H1 (cell line): ENCODE results near the gene OR52R1. TPM values are rescaled to one million over a fixed set of nuclear protein-coding genes. Genes with fewer than 3 reads are reported as not detected.

Source experiments
- CTCF ChIA-PET: fragments of 300-600 bp; sonication (Branson Sonifier 250); formaldehyde crosslinking; loops from one replicate; lab custom pipeline; 2021; ENCODE audit not compliant: partially characterized antibody; lab: Charles Lee
- POLR2A ChIA-PET: fragments of 300-600 bp; sonication (Branson Sonifier 250); formaldehyde crosslinking; loops from one replicate; lab custom pipeline; 2021; ENCODE audit warnings: inconsistent platforms; ENCODE audit not compliant: partially characterized antibody; lab: Charles Lee
- DNase-seq, 2 experiments: peaks; one replicate each; pipeline versions ENCODE4 v3.0.0 to v3.0.0-alpha.2; 2010 to 2022; ENCODE audit warnings: low spot score in 2 of 2, low read depth in 1 of 2, mixed read lengths in 1 of 2
- FAIRE-seq: peaks from 2 replicates; lab custom pipeline; 2011; peaks lifted over from hg19 to GRCh38; lab: Jason Lieb, UNC
- H2AFZ ChIP-seq: 2 replicates; pipeline ENCODE4 v1.8.1; 2012; ENCODE audit warnings: low read length, inconsistent platforms
- H2AK5ac ChIP-seq: 2 replicates; pipeline ENCODE4 v1.6.1; 2013; ENCODE audit warnings: low read depth, low read length
- H2BK120ac ChIP-seq: replicated peaks from 2 replicates; pipeline ENCODE3; 2013; ENCODE audit warnings: low read depth, low read length, inconsistent platforms
- H2BK12ac ChIP-seq: 2 replicates; pipeline ENCODE4 v1.6.1; 2013; ENCODE audit warnings: low read depth, low read length
- H2BK15ac ChIP-seq: 2 replicates; pipeline ENCODE4 v1.6.1; 2013; ENCODE audit warnings: low read length
- H2BK20ac ChIP-seq: 2 replicates; pipeline ENCODE4 v1.6.1; 2013; ENCODE audit warnings: low read length
- H2BK5ac ChIP-seq: 2 replicates; pipeline ENCODE4 v1.6.1; 2013; ENCODE audit warnings: low read depth, low read length
- H3K14ac ChIP-seq: 2 replicates; pipeline ENCODE4 v1.6.1; 2013; ENCODE audit warnings: inconsistent platforms; ENCODE audit not compliant: insufficient read length
- H3K18ac ChIP-seq: 2 replicates; pipeline ENCODE4 v1.6.1; 2013; ENCODE audit warnings: low read length; ENCODE audit errors: extremely low read depth
- H3K23ac ChIP-seq: 2 replicates; pipeline ENCODE4 v1.6.1; 2013; ENCODE audit warnings: inconsistent platforms; ENCODE audit not compliant: insufficient read length
- H3K23me2 ChIP-seq: 2 replicates; pipeline ENCODE4 v1.6.1; 2013; ENCODE audit warnings: low read depth, low read length
- H3K27ac ChIP-seq: 2 replicates; pipeline ENCODE4 v1.6.1; 2011; ENCODE audit warnings: low read depth, low read length, inconsistent platforms
- H3K27me3 ChIP-seq, 4 experiments: replicated peaks in 1 of 4; 1 replicate in 1 of 4; 2 replicates in 3 of 4; pipeline versions ENCODE4 v1.6.1 to v1.8.1; 2011 to 2013; ENCODE audit warnings: low read length in 3 of 4, mild to moderate bottlenecking in 3 of 4, inconsistent platforms in 2 of 4, mixed read lengths in 2 of 4, moderate library complexity in 1 of 4; ENCODE audit not compliant: control insufficient read depth in 3 of 4, insufficient read depth in 3 of 4; ENCODE audit errors: extremely low read depth in 1 of 4
- H3K36me3 ChIP-seq, 4 experiments: 2 replicates each; pipeline versions ENCODE4 v1.6.1 to v1.8.1; 2011 to 2013; ENCODE audit warnings: mild to moderate bottlenecking in 4 of 4, low read length in 3 of 4, moderate library complexity in 2 of 4, control low read depth in 1 of 4, inconsistent platforms in 1 of 4; ENCODE audit not compliant: insufficient read depth in 4 of 4, control insufficient read depth in 2 of 4
- H3K4ac ChIP-seq: replicated peaks from 2 replicates; pipeline ENCODE3; 2013; ENCODE audit warnings: low read length, low read depth, mixed read lengths, inconsistent platforms; ENCODE audit not compliant: insufficient read length
- H3K4me1 ChIP-seq, 4 experiments: replicated peaks in 1 of 4; 1 replicate in 1 of 4; 2 replicates in 3 of 4; pipeline versions ENCODE4 v1.6.1 to v1.8.1; 2011 to 2013; ENCODE audit warnings: low read length in 3 of 4, inconsistent platforms in 2 of 4, mixed read lengths in 1 of 4; ENCODE audit not compliant: insufficient read depth in 4 of 4, control insufficient read depth in 3 of 4
- H3K4me2 ChIP-seq, 2 experiments: 2 replicates each; pipeline versions ENCODE4 v1.6.1 to v1.8.1; 2011 to 2013; ENCODE audit warnings: low read depth in 2 of 2, low read length in 2 of 2, control low read depth in 1 of 2, inconsistent platforms in 1 of 2, mild to moderate bottlenecking in 1 of 2; ENCODE audit not compliant: insufficient read depth in 1 of 2
- H3K4me3 ChIP-seq, 4 experiments: fragments of 200-600, 300-600 bp in 1 of 4; sonication (generic), shearing (Covaris generic), sonication (Bioruptor Twin) in 1 of 4; 2 replicates each; pipeline versions ENCODE4 v1.5.1 to v1.8.1; 2011 to 2016; ENCODE audit warnings: low read length in 4 of 4, low read depth in 3 of 4, control low read depth in 2 of 4, inconsistent platforms in 2 of 4, mild to moderate bottlenecking in 2 of 4, mixed read lengths in 1 of 4, moderate library complexity in 1 of 4; ENCODE audit not compliant: insufficient read depth in 2 of 4; ENCODE audit errors: extremely low read depth in 1 of 4
- H3K56ac ChIP-seq: replicated peaks from 2 replicates; pipeline ENCODE3; 2013; ENCODE audit warnings: low read depth, mild to moderate bottlenecking, mixed read lengths, low read length, inconsistent platforms; ENCODE audit not compliant: insufficient read length
- H3K79me1 ChIP-seq: 2 replicates; pipeline ENCODE4 v1.6.1; 2013; ENCODE audit warnings: low read depth, low read length, control low read depth
- H3K79me2 ChIP-seq, 2 experiments: 2 replicates each; pipeline versions ENCODE4 v1.6.1 to v1.8.1; 2012 to 2013; ENCODE audit warnings: low read length in 2 of 2, mild to moderate bottlenecking in 2 of 2, inconsistent platforms in 1 of 2; ENCODE audit not compliant: insufficient read depth in 2 of 2, control insufficient read depth in 1 of 2
- H3K9ac ChIP-seq, 4 experiments: replicated peaks in 1 of 4; 1 replicate in 1 of 4; 2 replicates in 3 of 4; pipeline versions ENCODE4 v1.6.1 to v1.8.1; 2011 to 2013; ENCODE audit warnings: low read depth in 3 of 4, low read length in 3 of 4, control low read depth in 2 of 4, mild to moderate bottlenecking in 2 of 4, moderate library complexity in 2 of 4, inconsistent platforms in 1 of 4; ENCODE audit errors: extremely low read depth in 1 of 4
- H3K9me3 ChIP-seq, 2 experiments: 2 replicates each; pipeline versions ENCODE4 v1.6.1 to v1.8.1; 2012 to 2013; ENCODE audit warnings: mild to moderate bottlenecking in 2 of 2, moderate library complexity in 2 of 2, control low read depth in 1 of 2, inconsistent platforms in 1 of 2, low read depth in 1 of 2, low read length in 1 of 2, mixed read lengths in 1 of 2; ENCODE audit not compliant: insufficient read depth in 2 of 2
- H4K20me1 ChIP-seq, 2 experiments: replicated peaks in 1 of 2; 2 replicates each; pipeline versions ENCODE3 to v1.8.1; 2011 to 2013; ENCODE audit warnings: inconsistent platforms in 2 of 2, low read length in 2 of 2, mild to moderate bottlenecking in 1 of 2; ENCODE audit not compliant: insufficient read depth in 2 of 2, control insufficient read depth in 1 of 2
- H4K5ac ChIP-seq: 2 replicates; pipeline ENCODE4 v1.6.1; 2013; ENCODE audit warnings: low read length, low read depth, mixed read lengths, inconsistent platforms; ENCODE audit not compliant: insufficient read length
- H4K8ac ChIP-seq: 2 replicates; pipeline ENCODE4 v1.8.0; 2013; ENCODE audit warnings: mild to moderate bottlenecking, moderate library complexity, low read length, inconsistent platforms; ENCODE audit not compliant: insufficient read depth; ENCODE audit errors: extremely low read depth
- H4K91ac ChIP-seq: replicated peaks from 2 replicates; pipeline ENCODE3; 2013; ENCODE audit warnings: low read length, mixed read lengths, inconsistent platforms; ENCODE audit not compliant: insufficient read length
- CBX8 ChIP-seq: fragments of 300-800, 300-1000 bp; sonication (generic); IDR thresholded peaks from 2 replicates; pipeline ENCODE4 v1.7.1; 2016; ENCODE audit warnings: low read depth, low read length, borderline replicate concordance
- WGBS, 2 experiments: shearing (Covaris generic) in 1 of 2; methylation state at CpG; one replicate each; pipeline versions ENCODE4 v1.1.6 to v1.1.7; 2013 to 2015; ENCODE audit warnings: low lambda C conversion rate in 2 of 2, mixed read lengths in 2 of 2, inconsistent platforms in 1 of 2, low coverage in 1 of 2, missing lambda C conversion rate in 1 of 2; ENCODE audit not compliant: insufficient replicate concordance in 2 of 2, insufficient coverage in 1 of 2, insufficient read length in 1 of 2; ENCODE audit errors: extremely low coverage in 1 of 2, missing lambda C conversion rate in 1 of 2; 5-methylcytosine and 5-hydroxymethylcytosine counted together
- polyA plus RNA-seq, 7 experiments: library from polyadenylated mRNA; depleted of rRNA in 3 of 7; stranded (reverse) in 5 of 7; unstranded in 2 of 7; fragments of >200 nt in 5 of 7; fragments of 200-250 nt in 2 of 7; gene quantifications; 1 replicate in 5 of 7; 2 replicates in 1 of 7; 4 replicates in 1 of 7; pipeline versions ENCODE4 v1.2.1 to v1.2.3, GENCODE V29; 2011 to 2013; ENCODE audit warnings: missing spikeins in 2 of 7, mixed read lengths in 2 of 7
- total RNA-seq: library from RNA; stranded (reverse); fragmentation: NEBNext Ultra II Directional; extraction: Animal tissue kit (Norgen Biotek cat#: 25700); gene quantifications from 2 replicates; pipeline ENCODE4 v1.2.1, GENCODE V29; 2021
- TF ChIP-seq, protein P1 (sequence below): IDR thresholded peaks from 2 replicates; pipeline ENCODE4 v1.6.1; 2012; ENCODE audit warnings: inconsistent platforms

The OR52R1 gene
- total and polyA plus RNA-seq, 2 of the 8 experiments (the other 6 are each of a cell fraction or from before 2014, with no cell fraction given) = not detected

DNA sequence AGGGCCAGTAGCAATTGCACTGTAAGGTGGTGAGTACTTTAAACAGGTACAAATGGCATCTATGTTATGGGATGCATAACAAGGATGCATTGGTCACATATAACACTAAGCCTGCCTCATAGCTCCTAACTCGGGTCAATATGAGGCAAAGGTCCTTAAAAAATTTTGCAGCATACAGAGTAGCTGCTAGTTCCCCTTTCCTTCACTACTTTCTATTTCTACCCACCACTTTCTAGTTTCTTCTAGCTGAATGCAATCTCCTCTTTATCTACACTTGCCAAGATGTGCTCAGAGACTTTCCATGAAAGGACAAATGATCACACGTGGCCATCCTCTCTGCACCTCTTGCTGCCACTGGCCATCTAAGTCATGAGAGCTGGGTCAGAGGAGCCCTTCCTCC lies 26.7 kb upstream of the OR52R1 start:
- H3K56ac ChIP-seq = no peak overlapping the region
- peaks cover 0 to 2% (median 0%) of the 10 kb centered on the region in 4 experiments; a peak in 1 of 7 replicates for H3K27me3 ChIP-seq
- no peak overlapping the region for H3K18ac ChIP-seq
- peaks cover 0 to 2% (median 0%) of the 10 kb centered on the region in 4 experiments; a peak in 1 of 7 replicates for H3K4me1 ChIP-seq
- no peak overlapping the region for H4K5ac ChIP-seq
- WGBS, 2 experiments = 56% methylated on average over 2 of the region's 2 CpGs; no CpG with 5 or more reads in 1 of the 2 experiments
- H3K79me1 ChIP-seq = no peaks in the 10 kb centered on the region
- no peak overlapping the region for H2BK12ac ChIP-seq
- no peak overlapping the region for H4K91ac ChIP-seq
- H2BK5ac ChIP-seq = no peak overlapping the region
- no peak overlapping the region for H3K9ac ChIP-seq
- no peak overlapping the region for H3K4me3 ChIP-seq
- H2AFZ ChIP-seq = no peak overlapping the region
- TF ChIP-seq, protein P1, sequence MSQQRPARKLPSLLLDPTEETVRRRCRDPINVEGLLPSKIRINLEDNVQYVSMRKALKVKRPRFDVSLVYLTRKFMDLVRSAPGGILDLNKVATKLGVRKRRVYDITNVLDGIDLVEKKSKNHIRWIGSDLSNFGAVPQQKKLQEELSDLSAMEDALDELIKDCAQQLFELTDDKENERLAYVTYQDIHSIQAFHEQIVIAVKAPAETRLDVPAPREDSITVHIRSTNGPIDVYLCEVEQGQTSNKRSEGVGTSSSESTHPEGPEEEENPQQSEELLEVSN = no peak
- TF ChIP-seq CBX8 = no peak
- no peak overlapping the region for H2BK20ac ChIP-seq
- H4K20me1 ChIP-seq = no peaks in the 10 kb centered on the region
- ChIA-PET CTCF (interaction anchor here (1.0 to 7.7 kb wide), 5 partner anchors 8 to 209 kb away, joined by 3 to 47 read pairs (median 6); partner anchors contain the start of gene OR51D1), POLR2A (no interaction called here)
- no peak overlapping the region for H2BK15ac ChIP-seq
- no peak overlapping the region for H3K4me2 ChIP-seq
- FAIRE-seq (no peak), DNase-seq (no peak)
- no peak overlapping the region for H3K4ac ChIP-seq
- H4K8ac ChIP-seq = no peak overlapping the region
- H3K36me3 ChIP-seq = no peaks in the 10 kb centered on the region
- no peaks in the 10 kb centered on the region for H3K9me3 ChIP-seq
- H2BK120ac ChIP-seq = no peak overlapping the region
- no peak overlapping the region for H3K14ac ChIP-seq
- H2AK5ac ChIP-seq = no peak overlapping the region
- no peak overlapping the region for H3K23ac ChIP-seq
- no peaks in the 10 kb centered on the region for H3K79me2 ChIP-seq
- no peaks in the 10 kb centered on the region for H3K23me2 ChIP-seq
- no peak overlapping the region for H3K27ac ChIP-seq
